SK-N-SH (cell line): ENCODE measurements around the gene KISS1R. TPM values are rescaled to one million over a fixed set of nuclear protein-coding genes. Genes with fewer than 3 reads are reported as not detected.

Experiments
- CTCF ChIA-PET: fragments of 300-600, 350-600 bp; formaldehyde crosslinking; extraction: SDS; loops from one replicate; lab custom pipeline; 2021; lab: Yijun Ruan, JAX
- POLR2A ChIA-PET: fragments of 350-600 bp; sonication (Branson Sonifier 250); formaldehyde crosslinking; extraction: SDS; loops from one replicate; lab custom pipeline; 2020; ENCODE audit warnings: antibody characterized with exemption, inconsistent platforms; lab: Yijun Ruan, JAX
- DNase-seq: peaks from one replicate; pipeline ENCODE4 v3.0.0; 2012
- H2AFZ ChIP-seq: fragments of 200-600 bp; sonication (generic); 2 replicates; pipeline ENCODE4 v1.8.1; 2016; ENCODE audit warnings: antibody characterized with exemption, mild to moderate bottlenecking, low read depth
- H3F3A ChIP-seq: fragments of 200-600 bp; sonication (generic); replicated peaks from 2 replicates; pipeline ENCODE3; 2016; ENCODE audit warnings: antibody characterized with exemption, mild to moderate bottlenecking; ENCODE audit not compliant: insufficient read depth
- H3K27ac ChIP-seq, 2 experiments: fragments of 200-500 bp in 1 of 2; fragments of 200-600 bp in 1 of 2; sonication (Bioruptor generic) in 1 of 2; sonication (generic), shearing (Covaris generic) in 1 of 2; 2 replicates each; pipeline versions ENCODE4 v1.5.1 to v1.6.1; 2014 to 2016; ENCODE audit warnings: low read depth in 2 of 2, inconsistent platforms in 1 of 2, low read length in 1 of 2, mild to moderate bottlenecking in 1 of 2, mixed read lengths in 1 of 2
- H3K27me3 ChIP-seq: fragments of 200-600 bp; sonication (generic), shearing (Covaris generic); 2 replicates; pipeline ENCODE4 v1.6.1; 2016; ENCODE audit warnings: mixed run types; ENCODE audit not compliant: insufficient read depth
- H3K36me3 ChIP-seq, 2 experiments: fragments of 200-500 bp in 1 of 2; fragments of 200-600 bp in 1 of 2; sonication (Bioruptor generic) in 1 of 2; sonication (generic) in 1 of 2; replicated peaks in 1 of 2; 2 replicates each; pipeline versions ENCODE3 to v1.5.1; 2014 to 2016; ENCODE audit warnings: low read length in 1 of 2, mild to moderate bottlenecking in 1 of 2; ENCODE audit not compliant: insufficient read depth in 2 of 2, control insufficient read depth in 1 of 2
- H3K4me1 ChIP-seq, 2 experiments: fragments of 200-500 bp in 1 of 2; fragments of 200-600 bp in 1 of 2; sonication (Bioruptor generic) in 1 of 2; sonication (generic), shearing (Covaris generic) in 1 of 2; 2 replicates each; pipeline versions ENCODE4 v1.5.1 to v1.6.1; 2014 to 2016; ENCODE audit warnings: low read depth in 1 of 2, low read length in 1 of 2, mixed run types in 1 of 2; ENCODE audit not compliant: insufficient read depth in 2 of 2, control insufficient read depth in 1 of 2
- H3K4me2 ChIP-seq: fragments of 200-600 bp; sonication (generic), shearing (Covaris generic); 2 replicates; pipeline ENCODE4 v1.6.1; 2017; ENCODE audit warnings: mixed run types
- H3K4me3 ChIP-seq, 2 experiments: fragments of 200-500 bp in 1 of 2; fragments of 200-600 bp in 1 of 2; sonication (Bioruptor generic) in 1 of 2; sonication (generic), shearing (Covaris generic) in 1 of 2; 2 replicates each; pipeline versions ENCODE4 v1.5.1 to v1.8.1; 2014 to 2016; ENCODE audit warnings: low read depth in 2 of 2, inconsistent platforms in 1 of 2, low read length in 1 of 2, mild to moderate bottlenecking in 1 of 2, mixed read lengths in 1 of 2, moderate library complexity in 1 of 2
- H3K79me2 ChIP-seq: fragments of 200-600 bp; sonication (generic); 2 replicates; pipeline ENCODE4 v1.8.1; 2017; ENCODE audit warnings: mild to moderate bottlenecking; ENCODE audit not compliant: insufficient read depth
- H3K9ac ChIP-seq: fragments of 200-600 bp; sonication (generic); 2 replicates; pipeline ENCODE4 v1.6.1; 2017; ENCODE audit warnings: mixed run types
- H3K9me2 ChIP-seq: fragments of 200-600 bp; sonication (generic); 2 replicates; pipeline ENCODE4 v1.6.1; 2017; ENCODE audit warnings: mixed run types
- H3K9me3 ChIP-seq: fragments of 200-600 bp; sonication (generic); 2 replicates; pipeline ENCODE4 v1.6.1; 2017; ENCODE audit warnings: mixed run types, mild to moderate bottlenecking, moderate library complexity
- H4K20me1 ChIP-seq: fragments of 200-600 bp; sonication (generic); 2 replicates; pipeline ENCODE4 v1.6.1; 2017; ENCODE audit warnings: mild to moderate bottlenecking, mixed run types; ENCODE audit not compliant: insufficient read depth
- CHD2 ChIP-seq: fragments of 150-350 bp; IDR thresholded peaks from 2 replicates; pipeline ENCODE4 v1.6.1; 2018; ENCODE audit warnings: low read length; ENCODE audit not compliant: partially characterized antibody
- CTCF ChIP-seq: fragments of 200-600 bp; sonication (generic); IDR thresholded peaks from 2 replicates; pipeline ENCODE4 v1.6.1; 2017; ENCODE audit warnings: antibody characterized with exemption, mild to moderate bottlenecking, moderate library complexity
- ELF1 ChIP-seq: IDR thresholded peaks from 2 replicates; pipeline ENCODE4 v1.4.0; 2012
- EZH2phosphoT487 ChIP-seq: fragments of 200-600 bp; sonication (generic); IDR thresholded peaks from 2 replicates; pipeline ENCODE4 v1.6.1; 2017; ENCODE audit warnings: low read depth, mixed run types, mild to moderate bottlenecking, antibody characterized with exemption, moderate library complexity, borderline replicate concordance
- FOXM1 ChIP-seq: IDR thresholded peaks from 2 replicates; pipeline ENCODE4 v1.4.0; 2012; ENCODE audit warnings: low read depth, mild to moderate bottlenecking
- GABPA ChIP-seq: IDR thresholded peaks from 2 replicates; pipeline ENCODE4 v1.4.0; 2012; ENCODE audit warnings: low read depth, mild to moderate bottlenecking
- NFIC ChIP-seq: IDR thresholded peaks from 2 replicates; pipeline ENCODE4 v1.4.0; 2012; ENCODE audit warnings: borderline replicate concordance
- PBX3 ChIP-seq: IDR thresholded peaks from 2 replicates; pipeline ENCODE4; 2012
- RAD21 ChIP-seq: IDR thresholded peaks from 2 replicates; pipeline ENCODE4 v1.6.1; 2012; ENCODE audit warnings: mild to moderate bottlenecking, low read length
- RFX5 ChIP-seq: IDR thresholded peaks from 2 replicates; pipeline ENCODE4 v1.6.1; 2012; ENCODE audit warnings: mild to moderate bottlenecking, improper control_type of control experiment, low read length
- TCF12 ChIP-seq: IDR thresholded peaks from 2 replicates; pipeline ENCODE4 v1.4.0; 2012
- TEAD4 ChIP-seq: IDR thresholded peaks from 2 replicates; pipeline ENCODE4 v1.4.0; 2012; ENCODE audit warnings: mild to moderate bottlenecking, borderline replicate concordance; ENCODE audit not compliant: insufficient read depth
- WGBS: methylation state at CpG from one replicate; pipeline ENCODE4 v1.1.6; 2017; ENCODE audit warnings: low lambda C conversion rate; 5-methylcytosine and 5-hydroxymethylcytosine counted together
- polyA plus RNA-seq, 3 experiments: library from polyadenylated mRNA; depleted of rRNA; stranded (reverse); fragments of >200 nt; gene quantifications; 2 replicates each; pipeline ENCODE4 v1.2.3, GENCODE V29; 2012

The KISS1R gene
- polyA plus RNA-seq, 1 of the 3 experiments (the other 2 are of a cell fraction), result not detected

DNA sequence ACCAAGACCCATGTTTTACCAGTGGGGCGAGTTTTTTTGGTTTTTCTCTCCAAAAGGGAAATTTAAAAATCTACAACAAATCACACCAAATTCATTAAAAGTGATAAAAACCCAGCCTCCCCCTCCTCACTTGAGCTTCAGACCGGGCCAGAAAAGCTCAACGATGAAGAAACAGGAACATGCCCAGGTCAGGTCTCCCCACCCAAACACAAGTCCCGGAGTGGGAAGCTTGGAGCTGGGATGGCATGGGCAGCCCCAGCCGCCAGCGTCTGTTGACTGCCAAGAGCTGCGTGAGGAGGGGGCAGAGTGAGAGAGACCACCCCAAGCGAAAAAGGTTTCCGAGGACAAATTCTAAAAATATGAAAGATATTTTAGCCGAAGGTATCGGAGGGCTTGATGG is 20.1 kb upstream of the KISS1R start:
- Histone ChIP-seq H3K9me2 (no peaks in the 10 kb centered on the region), H4K20me1 (no peaks in the 10 kb centered on the region), H3K27me3 (no peaks in the 10 kb centered on the region), H3K4me3 (no peak overlapping the region), H2AFZ (no peak overlapping the region), H3K4me1 (peaks cover 0 to 2% of the 10 kb centered on the region in 2 experiments; a peak in 1 of 4 replicates), H3F3A (peaks cover 12% of the 10 kb centered on the region), H3K9me3 (no peaks in the 10 kb centered on the region), H3K9ac (no peak overlapping the region), H3K4me2 (no peak overlapping the region), H3K36me3 (peaks cover 0 to 17% of the 10 kb centered on the region in 2 experiments), H3K27ac (no peak overlapping the region), H3K79me2 (peaks cover 10% of the 10 kb centered on the region)
- no peak for TF ChIP-seq TEAD4
- no peak for TF ChIP-seq RFX5
- TF ChIP-seq GABPA, result no peak
- TF ChIP-seq NFIC, result no peak
- DNase-seq, result no peak
- 96% methylated on average over 11 of the region's 11 CpGs for WGBS
- ChIA-PET POLR2A (no interaction called here), CTCF (interaction anchor here (0.7 to 2.4 kb wide), 5 partner anchors 9 to 160 kb away, joined by 3 to 16 read pairs (median 5); no protein-coding TSS in a partner anchor)

- POLR2A ChIA-PET, result no interaction called here
- 90% methylated on average over 18 of the region's 26 CpGs for WGBS
- no peak overlapping the region for H3K4me2 ChIP-seq
- no peak overlapping the region for H2AFZ ChIP-seq
- H3K36me3 ChIP-seq, result peaks cover 0 to 19% of the 10 kb centered on the region in 2 experiments
- H3K79me2 ChIP-seq, result peaks cover 10% of the 10 kb centered on the region
- peak; percentile 65 for DNase-seq
- peaks cover 17% of the 10 kb centered on the region for H3F3A ChIP-seq
- no peak for TF ChIP-seq EZH2phosphoT487
- TF ChIP-seq TCF12, result no peak
- TF ChIP-seq PBX3, result no peak
- TF ChIP-seq CTCF, result peak; percentile 27; the same call in 1 of the 2 replicates
- no peak for TF ChIP-seq ELF1
- TF ChIP-seq FOXM1, result no peak
- TF ChIP-seq RAD21, result no peak; the same call in 1 of the 2 replicates
- TF ChIP-seq CHD2, result no peak
- no peaks in the 10 kb centered on the region for H3K27me3 ChIP-seq
- no peak overlapping the region for H3K4me3 ChIP-seq
- H3K9ac ChIP-seq, result no peak overlapping the region
- no peaks in the 10 kb centered on the region for H3K9me3 ChIP-seq
- H4K20me1 ChIP-seq, result peaks cover 2% of the 10 kb centered on the region; the same call in 1 of the 2 replicates
- no peak overlapping the region for H3K27ac ChIP-seq
- H3K9me2 ChIP-seq, result no peaks in the 10 kb centered on the region
- CTCF ChIA-PET, result interaction anchor here (0.7 to 2.4 kb wide), 6 partner anchors 9 to 160 kb away, joined by 3 to 16 read pairs (median 4); no protein-coding TSS in a partner anchor
- H3K4me1 ChIP-seq, result no peaks in the 10 kb centered on the region; a peak in 1 of 4 replicates
Measured at GRCh38 chr19:897442-898039, 19.6 kb upstream of the KISS1R start.
